Fibroblast of skin of left biceps (primary cell): ENCODE results near the gene CLASP1.
"Not testable (repeated sequence)": the region's sequence is repeated elsewhere in the genome, so short reads cannot be mapped to it uniquely, and the experiment has no call there.

Experiments used
- DNase-seq, 2 experiments: peaks; one replicate each; pipeline ENCODE4 v3.0.0-alpha.2; 2013; ENCODE audit warnings: low read depth in 2 of 2

Gene CLASP1

DNA sequence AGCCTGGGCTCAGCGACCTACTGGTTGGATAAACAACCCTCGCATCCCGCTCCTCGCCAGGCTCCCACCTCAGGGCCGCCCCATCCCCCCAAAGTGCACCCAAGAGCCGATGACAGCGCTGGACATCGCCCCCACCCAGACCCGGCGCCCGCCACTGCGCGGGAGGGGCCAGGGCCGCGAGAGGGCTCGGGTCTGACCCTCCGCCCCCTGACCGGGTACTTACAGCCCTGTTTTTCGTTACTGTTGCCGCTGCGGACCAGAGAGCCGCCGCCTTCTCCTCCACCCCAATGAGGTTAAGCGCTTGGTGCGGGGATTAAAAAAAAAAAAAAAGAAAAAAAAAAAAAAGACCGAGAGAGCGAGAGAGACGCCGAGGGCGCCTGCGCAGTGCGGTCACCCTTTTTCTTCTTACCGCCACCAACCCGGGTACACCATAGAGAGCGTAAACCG, at the start of gene CLASP1:
TSS of gene CLASP1 (minus strand) at position 314 of the 447 bp plus-strand sequence. CDS start 43,567 bp downstream, outside the sequence.
- DNase-seq: no peak

GRCh38 chr2:121698318-121698930, 49.2 kb upstream of the CLASP1 start:
- no peak for DNase-seq

DNA sequence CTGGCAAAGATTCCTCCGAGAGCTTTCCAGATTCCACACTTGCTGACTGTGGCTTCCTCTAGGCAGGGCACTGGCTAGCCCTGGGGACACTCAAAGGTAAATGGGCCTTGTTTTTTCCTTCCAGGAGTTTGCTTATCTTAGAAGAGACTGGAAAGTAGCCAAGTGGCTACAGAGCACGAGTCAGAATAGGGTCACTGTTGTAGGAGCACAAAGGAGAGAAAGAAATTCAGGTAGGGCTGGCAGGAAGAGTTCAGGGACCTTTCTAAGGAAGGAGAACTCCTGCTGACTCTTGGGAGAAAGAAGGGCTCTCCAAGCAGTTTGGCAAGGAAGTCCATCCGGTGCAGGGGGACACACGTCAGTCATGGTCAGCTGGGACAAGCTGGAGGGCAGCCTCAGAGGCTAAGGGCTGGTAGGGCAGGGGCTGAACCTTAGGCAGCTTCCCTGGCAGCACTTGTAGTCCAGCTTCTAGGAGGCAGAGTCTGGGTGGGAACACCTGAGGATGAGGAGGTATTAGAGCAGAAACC, 47.9 kb upstream of the CLASP1 start:
- no peak for DNase-seq

- DNase-seq: no peak
These were observed 47.2 kb upstream of the CLASP1 start for GRCh38 chr2:121696410-121696930.

GRCh38 chr2:121695171-121695451, 45.8 kb upstream of the CLASP1 start:
- DNase-seq: no peak

GRCh38 chr2:121694398-121695170, 45.3 kb upstream of the CLASP1 start:
- DNase-seq: no peak

- DNase-seq: not testable (repeated sequence)
These were observed 41.3 kb upstream of the CLASP1 start for GRCh38 chr2:121690572-121690971.

- no peak for DNase-seq
These were observed 40.8 kb upstream of the CLASP1 start for GRCh38 chr2:121690095-121690494.

DNA sequence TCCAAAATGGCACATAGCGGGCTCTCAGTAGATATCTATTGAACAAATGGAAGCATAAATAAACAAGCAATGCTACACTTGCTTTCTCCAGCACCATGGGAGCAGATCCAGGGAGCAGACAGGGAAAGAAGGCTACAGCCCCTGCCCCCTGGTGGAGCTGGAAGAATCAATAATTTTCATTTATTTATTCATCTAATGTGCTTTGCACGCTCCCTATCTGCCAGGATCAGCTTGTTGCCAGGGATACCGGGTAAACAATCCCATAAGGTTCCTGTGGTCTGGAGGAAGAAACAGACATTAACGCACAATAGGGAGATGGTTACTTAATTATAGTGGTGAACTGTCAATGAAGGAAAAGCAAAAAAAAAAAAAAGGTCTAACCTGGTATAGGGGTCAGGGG, 40.1 kb upstream of the CLASP1 start:
- DNase-seq: peak; percentile 19 to 21

DNA sequence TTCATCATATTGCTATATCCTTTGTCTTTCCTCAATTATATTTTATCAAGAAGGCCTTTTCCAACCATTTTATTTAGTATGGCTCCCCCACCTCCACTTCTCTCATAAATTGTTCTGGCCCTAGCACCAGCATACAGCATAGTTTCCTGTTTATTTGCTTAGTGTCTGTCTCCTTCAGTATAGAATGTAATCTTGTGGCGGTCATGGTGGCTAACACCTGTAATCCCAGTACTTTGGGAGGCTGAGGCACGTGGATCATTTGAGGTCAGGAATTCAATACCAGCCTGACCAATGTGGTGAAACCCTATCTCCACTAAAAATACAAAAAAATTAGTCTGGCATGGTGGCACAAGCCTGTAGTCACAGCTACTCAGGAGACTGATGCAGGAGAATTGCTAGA, 39.6 kb upstream of the CLASP1 start:
- no peak for DNase-seq

DNA sequence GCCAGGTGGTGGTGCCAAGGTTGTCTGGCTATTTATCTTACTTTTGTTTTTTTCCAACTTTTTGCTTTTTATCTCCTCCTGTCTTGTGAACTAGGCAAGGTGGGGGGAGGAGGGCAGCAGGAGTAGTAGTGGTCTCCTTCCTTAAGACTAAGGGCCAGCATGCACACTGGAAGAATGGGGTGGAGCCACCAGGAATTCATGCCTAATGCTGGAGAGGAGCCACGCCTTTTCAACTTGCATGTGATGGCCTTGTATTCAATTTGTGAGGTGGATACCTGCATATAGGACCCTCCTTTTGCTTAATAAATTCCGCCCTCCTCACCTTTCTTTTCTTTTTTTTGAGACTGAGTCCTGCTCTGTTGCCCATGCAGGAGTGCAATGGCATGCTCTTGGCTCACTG, 37.6 kb upstream of the CLASP1 start:
- DNase-seq: no peak

- DNase-seq: no peak
These were observed 37.0 kb upstream of the CLASP1 start for GRCh38 chr2:121686218-121686617.

- DNase-seq: no peak
These were observed 33.4 kb upstream of the CLASP1 start for GRCh38 chr2:121682396-121683298.

- no peak for DNase-seq
These were observed 28.6 kb upstream of the CLASP1 start for GRCh38 chr2:121677855-121678254.

DNA sequence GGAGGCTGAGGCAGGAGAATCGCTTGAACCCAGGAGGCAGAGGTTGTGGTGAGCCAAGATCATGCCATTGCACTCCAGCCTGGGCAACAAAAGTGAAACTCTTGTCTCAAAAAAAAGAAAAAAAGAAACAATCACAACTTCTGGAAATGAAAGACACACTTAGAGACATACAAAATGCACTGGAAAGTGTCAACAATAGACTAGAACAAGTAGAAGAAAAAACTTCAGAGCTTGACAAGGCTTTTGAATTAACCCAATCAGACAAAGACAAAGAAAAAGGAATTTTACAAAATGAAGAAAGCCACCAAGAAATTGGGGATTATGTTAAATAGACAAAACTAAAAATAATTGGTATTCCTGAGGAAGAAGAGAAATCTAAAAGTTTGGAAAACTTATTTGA, 22.4 kb upstream of the CLASP1 start:
- DNase-seq: not testable (repeated sequence)

DNA sequence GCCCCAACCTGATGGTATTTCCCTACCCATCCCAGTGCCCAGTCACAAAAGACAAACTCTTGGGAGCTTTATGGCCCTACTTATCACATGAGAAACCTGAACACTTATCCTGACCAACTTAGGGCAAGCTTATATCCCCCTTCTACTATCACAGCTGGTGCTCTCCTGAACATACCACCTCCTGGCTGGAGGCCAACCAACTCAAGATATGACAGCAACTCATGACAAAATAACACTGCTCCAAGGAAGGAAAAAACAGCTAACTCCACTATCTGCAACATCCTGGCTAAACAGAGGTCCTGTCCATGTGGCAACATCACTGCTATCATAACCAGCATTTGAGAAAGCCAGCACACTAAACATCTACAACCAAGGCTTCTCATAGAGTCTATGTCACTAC, 20.9 kb upstream of the CLASP1 start:
- DNase-seq: no peak

DNA sequence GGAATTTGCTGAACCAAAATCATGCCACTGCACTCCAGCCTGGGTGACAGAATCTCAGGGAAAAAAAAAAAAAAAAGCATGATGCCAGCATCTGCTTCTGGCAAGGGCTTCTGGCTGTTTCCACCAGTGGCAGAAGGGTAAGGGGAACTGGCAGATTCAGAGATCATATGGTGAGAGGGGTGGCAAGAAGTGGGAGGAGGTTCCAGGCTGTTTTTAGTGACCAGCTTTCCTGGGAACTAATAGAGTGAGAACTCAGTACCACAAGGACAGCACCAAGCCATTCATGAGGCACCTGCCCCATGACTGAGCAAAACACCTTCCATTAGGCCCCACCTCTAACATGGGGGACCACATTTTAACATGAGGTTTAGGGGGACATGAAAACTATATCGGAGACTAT, 18.4 kb upstream of the CLASP1 start:
- DNase-seq: no peak

DNA sequence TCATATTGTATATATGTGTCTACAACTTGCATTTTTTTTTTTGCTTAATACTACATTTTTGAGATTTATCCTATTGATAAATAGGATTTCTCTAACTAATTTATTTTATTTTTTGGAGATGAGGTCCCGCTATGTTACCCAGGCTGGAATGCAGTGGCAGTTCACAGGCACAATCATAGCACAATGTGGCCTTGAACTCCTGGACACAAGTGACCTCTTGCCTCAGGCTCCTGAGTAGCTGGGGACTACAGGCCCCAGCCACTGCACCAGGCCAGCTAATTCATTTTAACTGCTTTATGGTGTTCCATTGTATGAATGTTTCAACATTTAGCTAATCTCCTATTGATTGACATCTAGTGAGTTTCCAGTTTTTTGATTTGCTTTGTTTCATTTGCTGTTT, 16.8 kb upstream of the CLASP1 start:
- DNase-seq: no peak

- no peak for DNase-seq
These were observed 16.2 kb upstream of the CLASP1 start for GRCh38 chr2:121665504-121665903.

GRCh38 chr2:121664713-121665112, 15.5 kb upstream of the CLASP1 start:
- DNase-seq: no peak

GRCh38 chr2:121664086-121664485, 14.8 kb upstream of the CLASP1 start:
- no peak for DNase-seq

GRCh38 chr2:121663434-121663833, 14.2 kb upstream of the CLASP1 start:
- no peak for DNase-seq
